Spleen (tissue), 7 donors: ENCODE results near the gene HSDL2.

Experiments
- POLR2A ChIP-seq, 3 donors: fragments of 450-650 bp; IDR thresholded peaks; one replicate each; pipeline ENCODE4 v1.5.1; 2017; ENCODE audit warnings: antibody characterized with exemption in 3 of 3, mild to moderate bottlenecking in 1 of 3
- POLR2AphosphoS5 ChIP-seq, 3 donors: sonication (generic); formaldehyde crosslinking; IDR thresholded peaks; one replicate each; pipeline ENCODE4 v1.5.1; 2017; ENCODE audit warnings: antibody characterized with exemption in 3 of 3
- TF ChIP-seq, protein P1 (sequence below), 11 experiments: fragments of 200-600 bp in 7 of 11; fragments of 450-650 bp in 4 of 11; sonication (generic) in 4 of 11; IDR thresholded peaks in 8 of 11; conservative IDR thresholded peaks in 3 of 11; 1 replicate in 7 of 11; 2 replicates in 4 of 11; pipeline versions ENCODE4 v1.4.0 to v1.8.0; 2016 to 2021; ENCODE audit warnings: antibody characterized with exemption in 11 of 11, inconsistent platforms in 4 of 11, mild to moderate bottlenecking in 1 of 11
- donor health status: DM: no; HTN: no; CAD: no; lungs with moderate emphysema.
- donor health status: DM: no; HTN: no; CAD: no.
- donor health status: DM: no; HTN: no; CAD: no.

DNA sequence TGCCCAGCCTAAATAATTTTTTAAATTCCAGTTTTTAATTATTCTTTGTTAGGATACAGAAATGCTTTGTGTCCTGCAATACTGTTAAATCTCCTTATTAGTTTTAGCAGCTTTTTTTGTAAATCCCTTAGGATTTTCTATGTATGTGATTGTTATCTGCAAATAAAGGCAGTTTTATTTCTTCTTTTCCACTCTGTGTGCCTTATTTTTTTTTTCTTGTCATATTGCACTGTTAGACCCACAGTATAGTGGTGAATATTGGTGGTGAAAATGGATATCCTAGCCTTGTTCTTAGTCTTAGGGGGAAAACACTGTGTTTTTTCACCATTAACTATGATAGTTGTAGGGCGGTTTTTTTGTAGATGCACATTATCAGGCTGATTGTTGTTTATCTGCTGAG is 95.4 kb downstream of the HSDL2 start:
- TF ChIP-seq, protein P1, sequence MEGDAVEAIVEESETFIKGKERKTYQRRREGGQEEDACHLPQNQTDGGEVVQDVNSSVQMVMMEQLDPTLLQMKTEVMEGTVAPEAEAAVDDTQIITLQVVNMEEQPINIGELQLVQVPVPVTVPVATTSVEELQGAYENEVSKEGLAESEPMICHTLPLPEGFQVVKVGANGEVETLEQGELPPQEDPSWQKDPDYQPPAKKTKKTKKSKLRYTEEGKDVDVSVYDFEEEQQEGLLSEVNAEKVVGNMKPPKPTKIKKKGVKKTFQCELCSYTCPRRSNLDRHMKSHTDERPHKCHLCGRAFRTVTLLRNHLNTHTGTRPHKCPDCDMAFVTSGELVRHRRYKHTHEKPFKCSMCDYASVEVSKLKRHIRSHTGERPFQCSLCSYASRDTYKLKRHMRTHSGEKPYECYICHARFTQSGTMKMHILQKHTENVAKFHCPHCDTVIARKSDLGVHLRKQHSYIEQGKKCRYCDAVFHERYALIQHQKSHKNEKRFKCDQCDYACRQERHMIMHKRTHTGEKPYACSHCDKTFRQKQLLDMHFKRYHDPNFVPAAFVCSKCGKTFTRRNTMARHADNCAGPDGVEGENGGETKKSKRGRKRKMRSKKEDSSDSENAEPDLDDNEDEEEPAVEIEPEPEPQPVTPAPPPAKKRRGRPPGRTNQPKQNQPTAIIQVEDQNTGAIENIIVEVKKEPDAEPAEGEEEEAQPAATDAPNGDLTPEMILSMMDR (IDR thresholded peaks at IDR 0.05 in 8 of 11, conservative IDR thresholded peaks at IDR 0.05 in 3 of 11): no peak
- TF ChIP-seq POLR2AphosphoS5 (IDR thresholded peaks at IDR 0.05) (no peak), POLR2A (IDR thresholded peaks at IDR 0.05) (no peak)
